SU-DHL-6 (cell line): Measurements from ENCODE around the gene PTPRG.

ENCODE experiments used
- H2AFZ ChIP-seq: fragments of 200-600 bp; sonication (generic); 2 replicates; pipeline ENCODE4 v1.6.1; 2014; ENCODE audit warnings: low read depth, mild to moderate bottlenecking, moderate library complexity, mixed read lengths, antibody characterized with exemption, low read length; ENCODE audit not compliant: severe bottlenecking
- H3F3A ChIP-seq: fragments of 200-600 bp; shearing (Covaris generic); 2 replicates; pipeline ENCODE4 v1.6.0; 2016; ENCODE audit warnings: antibody characterized with exemption, mild to moderate bottlenecking; ENCODE audit not compliant: insufficient read depth
- H3K27ac ChIP-seq: fragments of 200-600 bp; sonication (generic); 2 replicates; pipeline ENCODE4 v1.5.1; 2016; ENCODE audit warnings: low read depth, mild to moderate bottlenecking, low read length, moderate library complexity, mixed read lengths
- H3K27me3 ChIP-seq: fragments of 200-600 bp; sonication (generic), shearing (Covaris generic); 2 replicates; pipeline ENCODE4 v1.6.0; 2014; ENCODE audit warnings: mild to moderate bottlenecking, low read length
- H3K36me3 ChIP-seq: fragments of 200-600 bp; sonication (generic); 2 replicates; pipeline ENCODE4 v1.6.1; 2014; ENCODE audit warnings: mild to moderate bottlenecking, low read length, mixed read lengths
- H3K4me2 ChIP-seq: fragments of 300-600, 200-600 bp; shearing (Covaris generic), sonication (generic); 2 replicates; pipeline ENCODE4 v1.6.0; 2014; ENCODE audit warnings: low read length, low read depth, mild to moderate bottlenecking; ENCODE audit not compliant: poor library complexity, severe bottlenecking
- H3K4me3 ChIP-seq: fragments of 200-600 bp; sonication (generic); 2 replicates; pipeline ENCODE4 v1.5.1; 2014; ENCODE audit warnings: antibody characterized with exemption, low read length, mild to moderate bottlenecking, mixed read lengths; ENCODE audit not compliant: insufficient read depth, poor library complexity, severe bottlenecking
- H3K79me2 ChIP-seq: fragments of 200-600 bp; sonication (generic); 2 replicates; pipeline ENCODE4 v1.6.1; 2014; ENCODE audit warnings: mild to moderate bottlenecking, low read length, moderate library complexity; ENCODE audit not compliant: insufficient read depth
- H3K9ac ChIP-seq: fragments of 200-600 bp; sonication (generic); 2 replicates; pipeline ENCODE4 v1.7.0; 2014; ENCODE audit warnings: mild to moderate bottlenecking, low read length
- H3K9me2 ChIP-seq: fragments of 200-600 bp; sonication (generic); replicated peaks from 2 replicates; pipeline ENCODE4 v1.6.1; 2014; ENCODE audit warnings: low read length; ENCODE audit not compliant: insufficient read depth
- H3K9me3 ChIP-seq: fragments of 200-600 bp; sonication (generic); 2 replicates; pipeline ENCODE4 v1.6.1; 2014; ENCODE audit warnings: low read length, mixed read lengths; ENCODE audit not compliant: insufficient read depth
- H4K20me1 ChIP-seq: fragments of 200-600 bp; sonication (generic); 2 replicates; pipeline ENCODE4 v1.6.1; 2014; ENCODE audit warnings: low read depth, mild to moderate bottlenecking, antibody characterized with exemption, low read length, moderate library complexity, mixed read lengths
- CTCF ChIP-seq: fragments of 200-600 bp; sonication (generic); IDR thresholded peaks from one replicate; pipeline ENCODE4 v1.5.1; 2017; ENCODE audit warnings: antibody characterized with exemption, mild to moderate bottlenecking, low read length, moderate library complexity; ENCODE audit not compliant: insufficient read depth, poor library complexity, severe bottlenecking
- EZH2phosphoT487 ChIP-seq: fragments of 200-600 bp; sonication (generic), shearing (Covaris generic); conservative IDR thresholded peaks from 2 replicates; pipeline ENCODE4 v1.6.1; 2018; ENCODE audit warnings: mild to moderate bottlenecking, antibody characterized with exemption, low read length, moderate library complexity, mixed read lengths

Gene PTPRG

GRCh38 chr3:61701011-61701410 is 139.6 kb downstream of the PTPRG start:
- H4K20me1 ChIP-seq = no peaks in the 10 kb centered on the region
- no peaks in the 10 kb centered on the region for H3K36me3 ChIP-seq
- TF ChIP-seq EZH2phosphoT487 (no peak), CTCF (no peak)
- no peaks in the 10 kb centered on the region for H3K27me3 ChIP-seq
- no peaks in the 10 kb centered on the region for H3F3A ChIP-seq
- no peak overlapping the region for H3K9ac ChIP-seq
- no peaks in the 10 kb centered on the region for H3K9me3 ChIP-seq
- no peak overlapping the region for H3K27ac ChIP-seq
- no peak overlapping the region for H2AFZ ChIP-seq
- no peak overlapping the region for H3K4me3 ChIP-seq
- no peaks in the 10 kb centered on the region for H3K9me2 ChIP-seq
- no peaks in the 10 kb centered on the region for H3K79me2 ChIP-seq
- no peak overlapping the region for H3K4me2 ChIP-seq

GRCh38 chr3:61702453-61702852 is 141.1 kb downstream of the PTPRG start:
- Histone ChIP-seq H3K79me2 (no peaks in the 10 kb centered on the region), H3F3A (no peaks in the 10 kb centered on the region), H2AFZ (no peak overlapping the region), H3K9me2 (no peaks in the 10 kb centered on the region), H3K4me2 (no peak overlapping the region), H3K9me3 (no peaks in the 10 kb centered on the region), H3K36me3 (no peaks in the 10 kb centered on the region), H3K27ac (no peak overlapping the region), H4K20me1 (no peaks in the 10 kb centered on the region), H3K9ac (no peak overlapping the region), H3K4me3 (no peak overlapping the region), H3K27me3 (no peaks in the 10 kb centered on the region)
- TF ChIP-seq CTCF = no peak
- TF ChIP-seq EZH2phosphoT487 = no peak

GRCh38 chr3:61704807-61705206 is 143.4 kb downstream of the PTPRG start:
- Histone ChIP-seq H2AFZ (no peak overlapping the region), H3F3A (no peaks in the 10 kb centered on the region), H3K36me3 (no peaks in the 10 kb centered on the region), H3K27me3 (no peaks in the 10 kb centered on the region), H3K27ac (no peak overlapping the region), H3K4me2 (no peak overlapping the region), H3K79me2 (no peaks in the 10 kb centered on the region), H3K4me3 (no peak overlapping the region), H3K9me3 (no peaks in the 10 kb centered on the region), H3K9me2 (no peaks in the 10 kb centered on the region), H3K9ac (no peak overlapping the region), H4K20me1 (no peaks in the 10 kb centered on the region)
- TF ChIP-seq CTCF (no peak), EZH2phosphoT487 (no peak)
